Measurements from ENCODE around the gene SH3BP1.

SH3BP1 gene

GRCh38 chr22:37659066-37659896 is 19.8 kb downstream of the SH3BP1 start:
- no peak for DNase-seq

DNA sequence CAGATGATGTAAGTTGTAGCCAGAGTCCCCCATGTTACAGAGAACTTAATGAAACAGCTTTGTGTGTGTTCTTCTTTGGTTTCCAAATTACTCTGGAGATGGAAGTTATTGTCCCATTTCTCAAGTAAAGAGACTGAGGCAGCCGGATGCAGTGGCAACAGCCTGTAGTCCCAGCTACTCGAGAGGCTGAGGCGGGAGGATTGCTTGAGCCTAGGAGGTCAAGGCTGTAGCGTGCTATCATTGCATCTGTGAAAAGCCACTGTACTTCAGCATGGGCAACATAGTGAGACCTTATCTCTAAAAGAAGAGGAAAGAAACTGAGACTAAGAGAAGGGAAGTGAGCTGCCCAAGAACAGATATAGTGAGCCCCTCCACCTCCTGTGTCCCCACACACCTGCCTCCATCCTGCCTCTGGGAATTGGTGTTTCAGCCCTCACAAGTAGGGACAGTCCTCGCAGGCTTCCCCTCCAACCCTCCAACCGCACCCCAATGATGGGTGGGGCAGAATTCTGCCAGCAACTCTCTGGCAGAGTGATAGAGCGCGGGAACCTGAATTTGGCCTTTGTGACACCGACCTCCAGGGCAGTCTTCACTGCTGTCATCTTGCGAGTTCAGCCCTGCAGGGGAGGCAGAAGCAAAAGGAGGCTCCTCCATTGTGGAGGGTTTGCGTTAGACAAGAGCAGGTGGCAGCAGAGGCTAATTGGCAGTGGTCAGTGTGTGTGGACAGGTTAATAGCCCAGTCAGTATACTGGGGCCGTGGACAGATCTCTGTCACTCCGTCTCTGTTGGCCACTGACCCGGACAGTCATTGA is 20.6 kb downstream of the SH3BP1 start:
- no peak for DNase-seq

DNA sequence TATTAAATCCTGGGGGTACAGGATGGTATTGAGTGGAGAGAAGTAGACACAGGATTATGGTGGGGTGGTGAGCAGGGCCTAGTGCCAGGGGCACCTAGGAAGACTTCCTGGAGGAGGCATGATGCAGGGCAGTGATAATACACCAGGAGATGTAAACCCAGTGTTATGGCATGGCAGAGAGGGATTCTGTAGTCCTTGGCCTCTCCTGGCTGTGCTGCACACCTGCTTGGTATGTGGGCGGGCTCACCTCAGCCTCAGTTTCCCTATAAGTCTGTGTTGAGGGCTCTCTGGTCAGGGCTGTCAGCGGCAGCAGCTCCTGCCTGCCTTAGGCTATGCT is 21.2 kb downstream of the SH3BP1 start:
- no peak for DNase-seq

DNA sequence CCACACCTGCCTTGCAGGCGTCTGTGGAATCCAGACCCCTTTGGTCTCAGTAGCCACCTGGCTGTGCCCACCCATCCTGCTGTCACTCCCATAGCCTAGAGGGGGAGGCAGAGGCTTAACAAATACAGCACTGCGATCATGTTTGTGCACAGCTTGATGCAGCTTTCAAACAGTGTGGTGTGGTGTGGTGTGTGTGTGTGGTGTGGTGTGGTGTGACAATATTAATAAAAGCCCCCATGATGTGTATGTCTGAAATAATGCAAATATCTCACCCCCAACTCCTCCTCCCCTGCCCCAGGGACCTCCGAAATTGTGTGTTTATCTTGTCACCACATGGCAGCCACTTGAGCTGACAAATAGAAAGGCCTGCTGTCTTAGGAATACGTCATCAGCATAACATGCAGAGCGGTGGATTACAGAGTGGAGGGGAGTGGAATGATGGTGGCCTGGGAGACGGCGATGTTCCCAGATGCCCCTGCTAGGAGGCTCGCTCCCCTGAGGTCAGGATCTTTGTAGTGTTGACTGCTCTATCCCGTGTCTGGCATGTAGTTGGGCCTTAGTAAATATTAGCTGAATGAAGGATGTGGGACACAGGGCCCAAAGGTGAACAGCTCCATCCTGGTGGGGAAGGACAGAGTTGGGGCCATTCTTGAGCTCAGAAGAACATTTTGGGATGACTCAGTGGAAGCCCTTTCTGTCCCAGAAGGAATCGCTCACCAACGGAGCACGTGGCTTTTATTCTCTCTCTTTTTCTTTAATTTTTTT is 21.9 kb downstream of the SH3BP1 start:
- DNase-seq, result no peak

GRCh38 chr22:37662039-37662438 is 22.6 kb downstream of the SH3BP1 start:
- no peak for DNase-seq

- DNase-seq, result no peak
Measured at GRCh38 chr22:37663521-37664140, 24.2 kb downstream of the SH3BP1 start.

- DNase-seq, result no peak
Measured at GRCh38 chr22:37664249-37665101, 25.0 kb downstream of the SH3BP1 start.

GRCh38 chr22:37665487-37665886 is 26.0 kb downstream of the SH3BP1 start:
- DNase-seq, result no peak

- DNase-seq, result no peak
Measured at GRCh38 chr22:37669586-37669985, 30.1 kb downstream of the SH3BP1 start.

DNA sequence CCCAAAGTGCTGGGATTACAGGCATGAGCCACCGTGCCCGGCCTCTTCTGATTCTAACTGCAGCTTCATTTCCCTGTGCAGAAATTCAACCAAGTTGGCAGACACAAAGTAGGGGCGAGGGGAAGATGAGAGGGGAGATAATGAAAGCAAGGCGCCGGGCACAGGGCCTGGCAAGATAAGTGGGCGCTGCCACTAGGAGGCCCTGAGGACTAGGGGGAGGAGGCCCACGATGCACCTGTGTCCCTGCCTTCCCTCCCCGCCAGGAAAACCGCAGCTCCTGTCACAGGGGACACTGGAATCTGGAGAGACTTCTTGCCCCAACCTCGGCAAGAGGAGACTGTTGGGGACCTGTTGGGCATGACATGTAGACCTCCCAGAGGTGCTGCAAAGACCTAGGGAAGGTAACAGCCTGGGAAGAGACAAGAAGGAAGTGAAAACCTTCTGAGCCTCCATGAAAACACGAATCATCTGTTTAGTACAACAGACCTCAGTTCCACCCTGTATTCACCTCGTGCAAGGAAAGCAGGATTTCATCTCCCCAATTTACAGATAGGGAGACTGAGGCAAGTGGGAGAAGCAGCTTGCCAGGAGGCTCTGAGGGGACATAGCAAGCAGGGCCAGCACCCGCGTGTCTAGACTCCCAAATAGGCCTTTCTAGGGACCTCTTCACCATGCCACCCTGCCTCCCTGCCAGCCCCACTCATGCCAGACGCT is 32.9 kb downstream of the SH3BP1 start:
- peak; percentile 32 for DNase-seq

GRCh38 chr22:37672920-37673455 is 33.5 kb downstream of the SH3BP1 start:
- DNase-seq, result no peak

DNA sequence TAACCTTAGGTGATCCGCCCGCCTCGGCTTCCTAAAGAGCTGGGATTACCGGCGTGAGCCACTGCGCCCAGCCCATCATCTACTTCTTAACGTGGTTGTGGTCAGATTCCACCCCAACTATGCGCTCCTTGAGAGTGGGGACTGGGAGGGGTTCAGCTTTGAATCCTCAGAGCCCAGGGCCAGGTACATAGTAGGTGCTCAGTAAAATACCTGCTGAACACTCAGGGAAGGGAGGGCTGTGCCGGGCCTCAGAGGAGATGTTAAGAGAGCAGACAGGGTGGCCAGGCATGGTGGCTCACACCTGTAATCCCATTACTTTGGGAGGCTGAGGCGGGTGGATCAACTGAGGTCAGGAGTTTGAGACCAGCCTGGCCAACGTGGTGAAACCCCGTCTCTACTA is 34.8 kb downstream of the SH3BP1 start:
- no peak for DNase-seq

DNA sequence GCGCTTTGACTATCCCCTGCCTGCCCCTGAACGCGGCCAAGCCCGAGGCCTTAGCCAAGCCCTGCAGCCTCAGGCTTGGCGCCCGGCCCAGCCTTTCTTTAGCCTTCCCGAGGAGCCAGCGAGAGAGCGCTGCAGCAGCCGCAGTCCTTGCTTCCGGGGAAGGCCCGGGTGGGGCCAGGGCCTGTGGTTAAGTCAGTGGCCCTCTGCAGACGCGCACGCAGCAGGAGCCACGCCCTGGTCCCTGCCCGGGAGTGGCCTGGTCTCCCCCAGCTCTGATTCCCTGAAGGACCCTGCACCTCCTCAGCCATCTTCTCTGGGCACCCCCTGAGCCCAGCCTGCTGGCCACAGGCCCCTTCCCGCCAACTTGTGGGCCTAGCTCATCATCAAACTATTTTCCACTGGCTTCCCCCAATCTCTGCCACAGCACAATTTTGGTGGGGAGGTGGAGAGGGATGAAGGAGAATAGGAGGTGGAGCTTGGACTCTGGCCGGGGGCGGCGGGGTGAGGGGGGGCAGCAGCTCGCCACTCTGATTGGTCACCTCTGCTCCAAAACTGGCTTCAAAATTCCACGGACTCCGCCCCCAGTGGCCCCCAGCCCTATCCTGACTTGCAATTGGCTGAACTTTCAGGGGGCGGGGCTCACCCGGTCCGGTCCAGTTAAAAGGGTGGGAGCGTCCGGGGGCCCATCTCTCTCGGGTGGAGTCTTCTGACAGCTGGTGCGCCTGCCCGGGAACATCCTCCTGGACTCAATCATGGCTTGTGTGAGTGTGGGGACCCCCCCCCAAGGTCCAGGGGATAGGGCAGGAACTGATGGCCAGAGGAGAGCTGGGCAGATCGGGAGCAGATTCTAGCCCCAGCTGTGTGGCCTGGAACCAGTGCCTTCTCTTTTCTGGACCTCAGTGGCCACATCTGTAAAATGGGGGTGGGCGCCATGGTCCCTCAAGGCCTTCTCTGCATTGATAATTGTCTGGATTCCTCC is 35.8 kb downstream of the SH3BP1 start, which contains the start of gene LGALS1:
LGALS1 (plus strand) TSS at position 686 of the 979 bp plus-strand sequence; CDS start at position 753, 67 bp downstream.
- DNase-seq, result peak; percentile 53

- DNase-seq, result peak; percentile 38
Measured at GRCh38 chr22:37675930-37676735, 36.7 kb downstream of the SH3BP1 start.

- DNase-seq, result peak; percentile 91
Measured at GRCh38 chr22:37676736-37677492, 37.4 kb downstream of the SH3BP1 start.

DNA sequence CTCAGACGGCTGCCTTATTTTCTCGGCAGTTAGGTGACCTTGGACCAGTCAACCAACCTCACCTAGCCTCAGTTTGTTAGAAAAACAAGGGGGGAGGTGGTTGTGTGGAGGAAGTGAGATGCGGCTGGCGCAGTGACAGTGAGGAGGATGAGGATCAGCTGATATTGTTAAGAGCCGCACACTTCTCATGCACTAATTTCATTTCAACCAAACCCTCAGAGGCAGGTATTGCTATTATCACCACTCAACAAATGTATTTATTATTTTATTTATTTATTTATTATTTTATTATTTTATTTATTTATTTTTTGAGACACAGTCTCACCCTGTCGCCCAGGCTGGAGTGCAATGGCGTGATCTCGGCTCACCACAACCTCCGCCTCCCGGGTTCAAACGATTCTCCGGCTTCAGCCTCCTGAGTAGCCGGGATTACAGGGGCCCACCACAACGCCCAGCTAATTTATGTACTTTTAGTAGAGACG is 38.1 kb downstream of the SH3BP1 start:
- no peak for DNase-seq

GRCh38 chr22:37678372-37678771 is 38.9 kb downstream of the SH3BP1 start:
- no peak for DNase-seq

DNA sequence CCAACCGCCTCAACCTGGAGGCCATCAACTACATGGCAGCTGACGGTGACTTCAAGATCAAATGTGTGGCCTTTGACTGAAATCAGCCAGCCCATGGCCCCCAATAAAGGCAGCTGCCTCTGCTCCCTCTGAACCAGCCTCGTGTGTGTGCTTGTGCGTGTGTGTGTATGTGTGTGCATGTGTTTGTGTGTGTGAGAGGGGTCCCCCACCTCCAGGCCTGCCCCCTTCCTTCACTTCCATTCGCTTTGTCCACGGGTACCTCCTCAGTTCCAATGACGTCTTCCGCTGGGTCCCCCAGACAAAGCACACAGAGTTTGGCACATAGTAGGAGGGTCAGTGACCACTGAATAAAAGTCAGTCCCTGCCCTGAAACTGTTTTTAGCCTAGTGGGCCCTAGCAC is 40.2 kb downstream of the SH3BP1 start:
- no peak for DNase-seq

All from T-helper 9 cell (primary cell).